ENCODE data around the gene ZC3H11A.

DNA sequence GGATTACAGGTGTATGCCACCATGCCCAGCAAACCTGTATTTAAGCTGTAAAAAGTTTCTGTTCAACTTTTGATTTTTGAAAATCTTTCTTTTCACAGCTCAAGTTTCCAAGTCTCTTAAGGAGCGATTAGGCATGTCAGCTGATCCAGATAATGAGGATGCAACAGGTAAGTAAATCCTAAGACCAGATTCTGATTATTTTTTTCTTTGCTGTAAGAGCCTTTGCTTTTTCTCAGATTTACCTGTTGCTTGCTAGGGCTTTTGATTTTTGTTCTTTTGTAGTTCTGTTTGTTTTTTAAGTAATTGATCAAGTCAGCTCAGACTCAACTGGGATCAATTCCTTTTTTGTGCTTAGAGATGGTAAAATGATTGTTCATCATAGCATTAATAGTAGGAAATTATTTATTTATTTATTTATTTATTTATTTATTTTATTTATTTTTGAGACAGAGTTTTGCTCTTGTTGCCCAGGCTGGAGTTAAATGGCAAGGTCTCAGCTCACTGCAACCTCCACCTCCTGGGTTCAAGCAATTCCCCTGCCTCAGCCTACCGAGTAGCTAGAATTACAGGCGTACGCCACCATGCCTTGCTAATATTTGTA, 44.9 kb downstream of the ZC3H11A start:
- TF ChIP-seq, protein P1, sequence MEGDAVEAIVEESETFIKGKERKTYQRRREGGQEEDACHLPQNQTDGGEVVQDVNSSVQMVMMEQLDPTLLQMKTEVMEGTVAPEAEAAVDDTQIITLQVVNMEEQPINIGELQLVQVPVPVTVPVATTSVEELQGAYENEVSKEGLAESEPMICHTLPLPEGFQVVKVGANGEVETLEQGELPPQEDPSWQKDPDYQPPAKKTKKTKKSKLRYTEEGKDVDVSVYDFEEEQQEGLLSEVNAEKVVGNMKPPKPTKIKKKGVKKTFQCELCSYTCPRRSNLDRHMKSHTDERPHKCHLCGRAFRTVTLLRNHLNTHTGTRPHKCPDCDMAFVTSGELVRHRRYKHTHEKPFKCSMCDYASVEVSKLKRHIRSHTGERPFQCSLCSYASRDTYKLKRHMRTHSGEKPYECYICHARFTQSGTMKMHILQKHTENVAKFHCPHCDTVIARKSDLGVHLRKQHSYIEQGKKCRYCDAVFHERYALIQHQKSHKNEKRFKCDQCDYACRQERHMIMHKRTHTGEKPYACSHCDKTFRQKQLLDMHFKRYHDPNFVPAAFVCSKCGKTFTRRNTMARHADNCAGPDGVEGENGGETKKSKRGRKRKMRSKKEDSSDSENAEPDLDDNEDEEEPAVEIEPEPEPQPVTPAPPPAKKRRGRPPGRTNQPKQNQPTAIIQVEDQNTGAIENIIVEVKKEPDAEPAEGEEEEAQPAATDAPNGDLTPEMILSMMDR (IDR thresholded peaks at IDR 0.05) = no peak
- TF ChIP-seq TCF12 (IDR thresholded peaks at IDR 0.05) (no peak), POLR2AphosphoS5 (IDR thresholded peaks at IDR 0.05; ENCODE audit: low read depth, low read length) (no peak), GABPA (IDR thresholded peaks at IDR 0.05; ENCODE audit: low read depth) (no peak), MAX (IDR thresholded peaks at IDR 0.05; ENCODE audit: low read depth) (no peak), JUND (IDR thresholded peaks at IDR 0.05) (no peak), PBX3 (IDR thresholded peaks at IDR 0.05) (no peak), TAF1 (IDR thresholded peaks at IDR 0.05; ENCODE audit: borderline replicate concordance, low read depth, low read length) (no peak), USF2 (IDR thresholded peaks at IDR 0.05; ENCODE audit: borderline replicate concordance, low read depth, low read length) (no peak), FOXM1 (IDR thresholded peaks at IDR 0.05; ENCODE audit: low read depth) (no peak), FOXJ3 (CRISPR knock-in tag; IDR thresholded peaks at IDR 0.05) (no peak)

All from SK-N-SH (cell line).